ENCODE results near the gene ROGDI. TPM values are rescaled to one million over a fixed set of nuclear protein-coding genes. Genes with fewer than 3 reads are reported as not detected.

ROGDI gene
- total and polyA plus RNA-seq, 2 donors from 2014 or later: 20.8 to 86.1 TPM

DNA sequence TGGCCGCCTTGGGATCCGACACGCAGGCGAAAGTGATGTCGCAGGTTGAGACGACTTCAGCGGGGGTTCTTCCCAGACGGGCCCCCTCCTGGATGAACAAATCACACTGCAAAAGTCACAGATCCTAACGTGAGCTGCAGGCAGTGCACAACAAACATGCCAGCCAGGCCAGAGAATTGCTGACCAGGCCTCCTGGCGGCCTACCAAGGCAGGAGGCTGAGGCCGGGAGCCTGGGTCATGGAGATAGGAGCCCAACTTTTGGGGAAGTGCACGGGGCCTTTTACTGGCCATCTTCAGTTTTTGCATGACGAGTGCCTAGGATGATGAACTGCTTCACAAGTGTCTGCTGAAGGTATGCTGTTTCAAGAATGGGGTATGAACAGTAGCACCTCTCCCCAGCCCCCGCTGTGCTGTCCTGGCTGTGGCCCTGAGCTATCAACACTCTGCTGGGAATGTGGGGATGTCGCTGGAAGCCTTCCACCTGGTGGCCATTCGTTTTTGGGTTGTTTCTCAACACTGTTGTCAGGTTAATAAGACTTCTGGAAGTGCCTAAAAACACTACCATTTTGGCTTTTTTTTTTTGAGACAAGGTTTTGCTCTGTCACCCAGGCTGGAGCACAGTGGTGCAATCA, 12.2 kb upstream of the ROGDI start:
- H3K9me3 ChIP-seq (ENCODE audit: control insufficient read depth in 2 of 3, insufficient read depth in 1 of 3, low read length in 3 of 3): no peaks in the 10 kb centered on the region
- H3K4me3 ChIP-seq (ENCODE audit: low read length in 3 of 3): no peak overlapping the region
- TF ChIP-seq, protein P1, sequence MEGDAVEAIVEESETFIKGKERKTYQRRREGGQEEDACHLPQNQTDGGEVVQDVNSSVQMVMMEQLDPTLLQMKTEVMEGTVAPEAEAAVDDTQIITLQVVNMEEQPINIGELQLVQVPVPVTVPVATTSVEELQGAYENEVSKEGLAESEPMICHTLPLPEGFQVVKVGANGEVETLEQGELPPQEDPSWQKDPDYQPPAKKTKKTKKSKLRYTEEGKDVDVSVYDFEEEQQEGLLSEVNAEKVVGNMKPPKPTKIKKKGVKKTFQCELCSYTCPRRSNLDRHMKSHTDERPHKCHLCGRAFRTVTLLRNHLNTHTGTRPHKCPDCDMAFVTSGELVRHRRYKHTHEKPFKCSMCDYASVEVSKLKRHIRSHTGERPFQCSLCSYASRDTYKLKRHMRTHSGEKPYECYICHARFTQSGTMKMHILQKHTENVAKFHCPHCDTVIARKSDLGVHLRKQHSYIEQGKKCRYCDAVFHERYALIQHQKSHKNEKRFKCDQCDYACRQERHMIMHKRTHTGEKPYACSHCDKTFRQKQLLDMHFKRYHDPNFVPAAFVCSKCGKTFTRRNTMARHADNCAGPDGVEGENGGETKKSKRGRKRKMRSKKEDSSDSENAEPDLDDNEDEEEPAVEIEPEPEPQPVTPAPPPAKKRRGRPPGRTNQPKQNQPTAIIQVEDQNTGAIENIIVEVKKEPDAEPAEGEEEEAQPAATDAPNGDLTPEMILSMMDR (IDR thresholded peaks at IDR 0.05; ENCODE audit: borderline replicate concordance, extremely low read depth, insufficient read depth): no peak
- FAIRE-seq (no peak), DNase-seq (no peak)
- H3K27me3 ChIP-seq (ENCODE audit: control insufficient read depth, insufficient read depth, low read length): no peaks in the 10 kb centered on the region
- H3K27ac ChIP-seq (ENCODE audit: low read depth in 2 of 2, low read length in 2 of 2): no peak overlapping the region
- H3K36me3 ChIP-seq (ENCODE audit: control insufficient read depth in 2 of 3, insufficient read depth in 3 of 3, low read length in 3 of 3): peaks cover 6 to 41% (median 23%) of the 10 kb centered on the region in 3 donors
- intact Hi-C loops (cut with DNase I): no loop called here
- no peak overlapping the region for H3K9ac ChIP-seq (ENCODE audit: low read length in 3 of 3)
- H3K4me1 ChIP-seq (ENCODE audit: control insufficient read depth in 2 of 3, insufficient read depth in 2 of 3, low read depth in 1 of 3, low read length in 3 of 3): no peaks in the 10 kb centered on the region

DNA sequence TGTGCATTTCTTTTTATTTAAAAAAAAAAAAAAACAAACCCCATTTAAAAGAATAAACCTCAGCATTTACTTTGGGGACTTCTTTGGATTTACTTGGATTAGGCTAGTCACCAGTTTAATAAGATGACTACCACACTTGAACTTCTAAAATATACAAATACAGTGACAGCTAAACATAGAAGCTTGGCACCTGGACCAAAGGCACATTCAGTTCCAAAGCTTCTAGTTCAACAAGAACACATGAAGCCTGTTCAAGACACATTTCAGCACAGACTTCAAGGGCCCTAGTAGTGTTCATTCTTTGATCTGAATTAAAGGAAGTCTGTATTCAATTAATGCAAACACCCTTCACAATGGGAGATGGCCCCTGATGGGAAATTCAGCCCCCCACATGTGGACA, 11.6 kb upstream of the ROGDI start:
- Histone ChIP-seq H3K4me3 (ENCODE audit: low read length in 3 of 3) (no peak overlapping the region), H3K9me3 (ENCODE audit: control insufficient read depth in 2 of 3, insufficient read depth in 1 of 3, low read length in 3 of 3) (no peaks in the 10 kb centered on the region), H3K9ac (ENCODE audit: low read length in 3 of 3) (no peak overlapping the region), H3K27ac (ENCODE audit: low read depth in 2 of 2, low read length in 2 of 2) (no peak overlapping the region), H3K36me3 (ENCODE audit: control insufficient read depth in 2 of 3, insufficient read depth in 3 of 3, low read length in 3 of 3) (peaks cover 4 to 41% (median 23%) of the 10 kb centered on the region in 3 donors), H3K27me3 (ENCODE audit: control insufficient read depth, insufficient read depth, low read length) (no peaks in the 10 kb centered on the region), H3K4me1 (ENCODE audit: control insufficient read depth in 2 of 3, insufficient read depth in 2 of 3, low read depth in 1 of 3, low read length in 3 of 3) (no peaks in the 10 kb centered on the region)
- FAIRE-seq: no peak
- no peak for DNase-seq
- intact Hi-C loops (cut with DNase I): no loop called here
- TF ChIP-seq, protein P1 (IDR thresholded peaks at IDR 0.05; ENCODE audit: borderline replicate concordance, extremely low read depth, insufficient read depth): no peak

DNA sequence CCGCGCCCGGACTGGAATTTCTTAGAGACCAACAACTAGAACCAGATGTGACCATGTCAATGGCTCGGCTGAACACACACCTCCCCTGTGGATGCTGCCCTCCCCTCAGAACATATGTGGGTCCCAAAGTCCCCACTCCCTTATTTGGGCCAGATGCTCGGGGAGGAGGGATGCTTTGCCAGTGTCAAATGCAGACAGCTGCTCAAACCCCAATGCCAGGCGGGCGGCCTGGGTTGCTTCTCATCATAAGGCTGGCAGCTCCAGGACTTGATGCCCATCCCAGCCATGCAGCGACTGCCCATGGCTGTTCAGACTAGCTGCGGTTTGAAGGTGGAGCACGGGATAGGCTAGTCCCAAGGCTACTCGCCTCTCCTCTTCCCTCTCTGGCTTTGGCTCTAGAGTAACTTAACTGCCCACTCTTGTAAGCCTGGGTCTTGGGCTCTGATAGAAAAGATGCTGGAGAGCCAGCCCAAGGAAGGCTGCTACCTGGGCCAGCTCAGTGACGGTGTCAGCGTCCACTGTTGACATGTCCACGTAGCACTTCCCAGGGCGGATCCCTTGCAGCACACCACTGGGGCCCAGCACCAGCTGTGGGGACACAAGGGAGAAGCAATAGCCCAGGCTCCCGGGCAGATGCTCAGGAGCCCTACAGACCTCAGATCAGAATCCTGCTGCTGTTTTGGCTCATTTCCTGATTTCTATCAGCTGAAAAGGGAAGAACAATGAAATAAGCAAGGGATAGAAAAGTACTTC, 11.0 kb upstream of the ROGDI start:
- intact Hi-C loops (cut with DNase I): no loop called here
- DNase-seq (no peak), FAIRE-seq (no peak)
- H3K9ac ChIP-seq (ENCODE audit: low read length in 3 of 3): no peak overlapping the region
- H3K9me3 ChIP-seq (ENCODE audit: control insufficient read depth in 2 of 3, insufficient read depth in 1 of 3, low read length in 3 of 3): no peaks in the 10 kb centered on the region
- no peaks in the 10 kb centered on the region for H3K4me1 ChIP-seq (ENCODE audit: control insufficient read depth in 2 of 3, insufficient read depth in 2 of 3, low read depth in 1 of 3, low read length in 3 of 3)
- no peak overlapping the region for H3K4me3 ChIP-seq (ENCODE audit: low read length in 3 of 3)
- no peak overlapping the region for H3K27ac ChIP-seq (ENCODE audit: low read depth in 2 of 2, low read length in 2 of 2)
- no peaks in the 10 kb centered on the region for H3K27me3 ChIP-seq (ENCODE audit: control insufficient read depth, insufficient read depth, low read length)
- TF ChIP-seq, protein P1 (IDR thresholded peaks at IDR 0.05; ENCODE audit: borderline replicate concordance, extremely low read depth, insufficient read depth): no peak
- H3K36me3 ChIP-seq (ENCODE audit: control insufficient read depth in 2 of 3, insufficient read depth in 3 of 3, low read length in 3 of 3): peaks cover 2 to 39% (median 22%) of the 10 kb centered on the region in 3 donors

Measured in kidney (tissue), 14 donors.